ENCODE data around the gene C6orf89.

C6orf89 gene

GRCh38 chr6:36925809-36926208 is 40.1 kb downstream of the C6orf89 start:
- Histone ChIP-seq H3K4me3 (replicated peaks; ENCODE audit: insufficient read depth, low read length) (no peak overlapping the region), H3K27me3 (ENCODE audit: insufficient read depth, poor library complexity, severe bottlenecking) (no peaks in the 10 kb centered on the region), H3K27ac (replicated peaks) (no peak overlapping the region)
- TF ChIP-seq GABPA (IDR thresholded peaks at IDR 0.05; ENCODE audit: low read depth) (no peak), SPI1 (IDR thresholded peaks at IDR 0.05; ENCODE audit: borderline replicate concordance, low read depth) (no peak), POLR2AphosphoS5 (IDR thresholded peaks at IDR 0.05; ENCODE audit: low read depth) (no peak), CTCF (IDR thresholded peaks at IDR 0.05; ENCODE audit: insufficient read depth, low read length) (no peak), REST (IDR thresholded peaks at IDR 0.05; ENCODE audit: insufficient replicate concordance, low read depth) (no peak)
- DNase-seq (ENCODE audit: low read depth in 1 of 2, low spot score in 1 of 2) = no peak

GRCh38 chr6:36926708-36927513 is 41.2 kb downstream of the C6orf89 start:
- no peaks in the 10 kb centered on the region for H3K27me3 ChIP-seq (ENCODE audit: insufficient read depth, poor library complexity, severe bottlenecking)
- H3K27ac ChIP-seq (replicated peaks) = no peak overlapping the region
- no peak for DNase-seq (ENCODE audit: low read depth in 1 of 2, low spot score in 1 of 2)
- TF ChIP-seq POLR2AphosphoS5 (IDR thresholded peaks at IDR 0.05; ENCODE audit: low read depth) = no peak
- TF ChIP-seq SPI1 (IDR thresholded peaks at IDR 0.05; ENCODE audit: borderline replicate concordance, low read depth) = no peak
- no peak for TF ChIP-seq GABPA (IDR thresholded peaks at IDR 0.05; ENCODE audit: low read depth)
- TF ChIP-seq CTCF (IDR thresholded peaks at IDR 0.05; ENCODE audit: insufficient read depth, low read length) = no peak
- TF ChIP-seq REST (IDR thresholded peaks at IDR 0.05; ENCODE audit: insufficient replicate concordance, low read depth) = no peak
- H3K4me3 ChIP-seq (replicated peaks; ENCODE audit: insufficient read depth, low read length) = no peak overlapping the region

- TF ChIP-seq GABPA (IDR thresholded peaks at IDR 0.05; ENCODE audit: low read depth) (no peak), SPI1 (IDR thresholded peaks at IDR 0.05; ENCODE audit: borderline replicate concordance, low read depth) (no peak), REST (IDR thresholded peaks at IDR 0.05; ENCODE audit: insufficient replicate concordance, low read depth) (no peak), POLR2AphosphoS5 (IDR thresholded peaks at IDR 0.05; ENCODE audit: low read depth) (no peak), CTCF (IDR thresholded peaks at IDR 0.05; ENCODE audit: insufficient read depth, low read length) (no peak)
- DNase-seq (ENCODE audit: low read depth in 1 of 2, low spot score in 1 of 2) = no peak
- Histone ChIP-seq H3K27me3 (ENCODE audit: insufficient read depth, poor library complexity, severe bottlenecking) (no peaks in the 10 kb centered on the region), H3K4me3 (replicated peaks; ENCODE audit: insufficient read depth, low read length) (no peak overlapping the region), H3K27ac (replicated peaks) (no peak overlapping the region)
Observed at GRCh38 chr6:36927691-36928546, 42.2 kb downstream of the C6orf89 start.

Data from HL-60 (cell line).